GM18907 (cell line): ENCODE data around the gene TNNI2.

Experiments
- ATAC-seq: cut with Tn5 transposase; IDR thresholded peaks from one replicate; pipeline ENCODE4 v1.9.1; 2021; ENCODE audit warnings: mild to moderate bottlenecking, moderate library complexity; ENCODE audit not compliant: unreplicated experiment

TNNI2 gene

GRCh38 chr11:1820463-1821325 lies 18.1 kb upstream of the TNNI2 start:
- ATAC-seq, result no peak

- no peak for ATAC-seq
Observed at GRCh38 chr11:1821562-1821961, 17.2 kb upstream of the TNNI2 start.

GRCh38 chr11:1822648-1823375 lies 16.0 kb upstream of the TNNI2 start:
- ATAC-seq, result no peak

GRCh38 chr11:1823376-1824220 lies 15.2 kb upstream of the TNNI2 start:
- ATAC-seq, result no peak

GRCh38 chr11:1824221-1825038 lies 14.4 kb upstream of the TNNI2 start:
- ATAC-seq, result no peak

GRCh38 chr11:1825039-1825740 lies 13.6 kb upstream of the TNNI2 start:
- no peak for ATAC-seq

GRCh38 chr11:1825785-1826451 lies 12.9 kb upstream of the TNNI2 start:
- ATAC-seq, result no peak

- no peak for ATAC-seq
Observed at GRCh38 chr11:1826552-1827094, 12.2 kb upstream of the TNNI2 start.

- ATAC-seq, result no peak
Observed at GRCh38 chr11:1827095-1827813, 11.5 kb upstream of the TNNI2 start.

GRCh38 chr11:1827931-1828330 lies 10.8 kb upstream of the TNNI2 start:
- no peak for ATAC-seq

GRCh38 chr11:1828542-1828941 lies 10.2 kb upstream of the TNNI2 start:
- ATAC-seq, result no peak

- ATAC-seq, result no peak
Observed at GRCh38 chr11:1829039-1829820, 9.6 kb upstream of the TNNI2 start.

GRCh38 chr11:1830004-1830321 lies 8.8 kb upstream of the TNNI2 start:
- no peak for ATAC-seq

- no peak for ATAC-seq
Observed at GRCh38 chr11:1830322-1831223, 8.2 kb upstream of the TNNI2 start.

GRCh38 chr11:1831338-1832210 lies 7.2 kb upstream of the TNNI2 start:
- no peak for ATAC-seq
